Measurements from ENCODE around the gene FOLR3.
"Not testable (repeated sequence)": the region's sequence is repeated elsewhere in the genome, so short reads cannot be mapped to it uniquely, and the experiment has no call there.

GRCh38 chr11:72181553-72181958 lies 46.0 kb downstream of the FOLR3 start:
- TF ChIP-seq CTCF (conservative IDR thresholded peaks at IDR 0.05; ENCODE audit: low read length) = peak; percentile 39; the same call in 1 of the 2 replicates
- TF ChIP-seq EZH2phosphoT487 (IDR thresholded peaks at IDR 0.05; ENCODE audit: borderline replicate concordance, low read depth, low read length) = not testable (repeated sequence)
